Liver (tissue), 9 donors: ENCODE data around the gene GTF3C5. TPM values are rescaled to one million over a fixed set of nuclear protein-coding genes. Genes with fewer than 3 reads are reported as not detected.
A peak's percentile ranks its signal among the peaks of the same experiment; 100 is the strongest.
"Not testable (repeated sequence)": the region's sequence is repeated elsewhere in the genome, so short reads cannot be mapped to it uniquely, and the experiment has no call there.

Source experiments
- DNase-seq: peaks from one replicate; pipeline ENCODE4 v3.0.0-alpha.2; 2017; ENCODE audit warnings: low spot score
- H3K27ac ChIP-seq, 2 donors: one replicate each; pipeline ENCODE4 v1.7.0; 2013; ENCODE audit warnings: inconsistent platforms in 2 of 2, low read length in 2 of 2, control low read depth in 1 of 2, low read depth in 1 of 2, mild to moderate bottlenecking in 1 of 2
- H3K27me3 ChIP-seq, 4 donors: one replicate each; pipeline versions ENCODE4 v1.6.1 to v1.7.0; 2013; ENCODE audit warnings: low read length in 3 of 4, inconsistent platforms in 1 of 4, mild to moderate bottlenecking in 1 of 4, moderate library complexity in 1 of 4; ENCODE audit not compliant: control insufficient read depth in 4 of 4, insufficient read depth in 4 of 4
- H3K36me3 ChIP-seq, 4 donors: one replicate each; pipeline versions ENCODE4 v1.6.1 to v1.7.0; 2013; ENCODE audit warnings: low read length in 3 of 4, mild to moderate bottlenecking in 3 of 4, low read depth in 1 of 4, moderate library complexity in 1 of 4; ENCODE audit not compliant: control insufficient read depth in 4 of 4, insufficient read depth in 3 of 4
- H3K4me1 ChIP-seq, 4 donors: one replicate each; pipeline versions ENCODE4 v1.6.1 to v1.7.0; 2013; ENCODE audit warnings: low read length in 3 of 4, mild to moderate bottlenecking in 3 of 4, moderate library complexity in 1 of 4; ENCODE audit not compliant: control insufficient read depth in 4 of 4, insufficient read depth in 4 of 4
- H3K4me3 ChIP-seq, 3 donors: one replicate each; pipeline versions ENCODE4 v1.6.1 to v1.7.0; 2013; ENCODE audit warnings: low read length in 3 of 3, control low read depth in 1 of 3, low read depth in 1 of 3, mild to moderate bottlenecking in 1 of 3
- H3K9ac ChIP-seq, 2 donors: one replicate each; pipeline ENCODE4 v1.7.0; 2013; ENCODE audit warnings: low read length in 2 of 2, mild to moderate bottlenecking in 2 of 2, moderate library complexity in 2 of 2, control low read depth in 1 of 2, low read depth in 1 of 2
- H3K9me3 ChIP-seq, 4 donors: one replicate each; pipeline versions ENCODE4 v1.6.1 to v1.7.0; 2013; ENCODE audit warnings: low read length in 3 of 4; ENCODE audit not compliant: control insufficient read depth in 4 of 4
- CTCF ChIP-seq: fragments of 150-350 bp; IDR thresholded peaks from 2 replicates; pipeline ENCODE4 v1.5.1; 2017; ENCODE audit warnings: improper control_type of control experiment, low read depth, low read length; ENCODE audit not compliant: missing input control
- FOXA2 ChIP-seq: IDR thresholded peaks from 2 replicates; pipeline ENCODE4 v1.6.1; 2016; ENCODE audit warnings: antibody characterized with exemption
- GABPA ChIP-seq, 2 donors: IDR thresholded peaks in 1 of 2; conservative IDR thresholded peaks in 1 of 2; 2 replicates each; pipeline ENCODE4 v1.6.1; 2016; ENCODE audit warnings: antibody characterized with exemption in 2 of 2, mild to moderate bottlenecking in 1 of 2, moderate library complexity in 1 of 2
- HNF4A ChIP-seq, 2 donors: conservative IDR thresholded peaks; 2 replicates each; pipeline ENCODE4 v1.6.1; 2016; ENCODE audit warnings: antibody characterized with exemption in 2 of 2, mild to moderate bottlenecking in 2 of 2
- HNF4G ChIP-seq: IDR thresholded peaks from 2 replicates; pipeline ENCODE4 v1.6.1; 2016; ENCODE audit warnings: antibody characterized with exemption
- MAX ChIP-seq: IDR thresholded peaks from 2 replicates; pipeline ENCODE4 v1.6.1; 2016; ENCODE audit warnings: antibody characterized with exemption
- NR2F2 ChIP-seq: IDR thresholded peaks from 2 replicates; pipeline ENCODE4 v1.6.1; 2016; ENCODE audit warnings: antibody characterized with exemption
- RAD21 ChIP-seq, 2 donors: IDR thresholded peaks; 2 replicates each; pipeline ENCODE4 v1.6.1; 2016; ENCODE audit warnings: antibody characterized with exemption in 2 of 2, mild to moderate bottlenecking in 2 of 2
- SP1 ChIP-seq: IDR thresholded peaks from 2 replicates; pipeline ENCODE4 v1.6.1; 2018; ENCODE audit warnings: antibody characterized with exemption, mild to moderate bottlenecking
- TAF1 ChIP-seq: conservative IDR thresholded peaks from 2 replicates; pipeline ENCODE4 v1.6.1; 2016; ENCODE audit warnings: antibody characterized with exemption, mild to moderate bottlenecking
- YY1 ChIP-seq: IDR thresholded peaks from 2 replicates; pipeline ENCODE4 v1.6.1; 2016; ENCODE audit warnings: antibody characterized with exemption, mild to moderate bottlenecking
- ZBTB33 ChIP-seq: IDR thresholded peaks from 2 replicates; pipeline ENCODE4 v1.6.1; 2016; ENCODE audit warnings: antibody characterized with exemption
- whole genome bisulfite sequencing: extraction: QIAGEN DNeasy Blood & Tissue Kit; methylation state at CpG from one replicate; pipeline ENCODE4 v1.1.7; 2013; 5-methylcytosine and 5-hydroxymethylcytosine counted together
- polyA plus RNA-seq, 2 donors: library from polyadenylated mRNA; stranded (reverse) in 1 of 2; unstranded in 1 of 2; fragments of 200-250 nt in 1 of 2; fragments of >200 nt in 1 of 2; fragmentation: Nextera tagmentation in 1 of 2; extraction: Ambion mirVana in 1 of 2; gene quantifications; one replicate each; pipeline versions ENCODE4 v1.2.1 to v1.2.3, GENCODE V29; 2013 to 2015
- total RNA-seq, 2 donors: library from RNA; depleted of rRNA; stranded (reverse); fragments of >200 nt; gene quantifications; one replicate each; pipeline ENCODE4 v1.2.3, GENCODE V29; 2014
- donor health status: healthy.
- donor health status: healthy.
- donor health status: healthy.
- donor health status: healthy.
- donor health status: healthy.

GTF3C5 gene
- total and polyA plus RNA-seq, 4 donors: 13.2 to 26.2 (median 18.2) TPM

GRCh38 chr9:133040892-133041479 is 10.2 kb downstream of the GTF3C5 start:
- TF ChIP-seq CTCF (peak; percentile 30), RAD21 (IDR thresholded peaks at IDR 0.05) (peak; percentile 67 to 71)
- not testable (repeated sequence) for DNase-seq, H3K4me3 ChIP-seq, H3K27me3 ChIP-seq, H3K27ac ChIP-seq, H3K9ac ChIP-seq, H3K4me1 ChIP-seq, H3K9me3 ChIP-seq
- H3K36me3 ChIP-seq: peaks cover 1 to 38% (median 18%) of the 10 kb centered on the region in 4 donors
- WGBS: 89% methylated on average over 12 of the region's 12 CpGs

- no peak for TF ChIP-seq MAX
- no peak for TF ChIP-seq TAF1
- TF ChIP-seq HNF4G: no peak
- no peak for TF ChIP-seq HNF4A (conservative IDR thresholded peaks at IDR 0.05)
- TF ChIP-seq GABPA (IDR thresholded peaks at IDR 0.05 in 1 of 2, conservative IDR thresholded peaks at IDR 0.05 in 1 of 2): no peak
- TF ChIP-seq NR2F2: no peak
- TF ChIP-seq RAD21 (IDR thresholded peaks at IDR 0.05): no peak
- TF ChIP-seq YY1: no peak
- no peak for TF ChIP-seq ZBTB33
- no peak for TF ChIP-seq SP1
- Histone ChIP-seq H3K4me1 (no peaks in the 10 kb centered on the region), H3K27ac (no peak overlapping the region), H3K27me3 (no peaks in the 10 kb centered on the region), H3K9ac (no peak overlapping the region), H3K9me3 (no peaks in the 10 kb centered on the region), H3K4me3 (no peak overlapping the region), H3K36me3 (peaks cover 5 to 43% (median 21%) of the 10 kb centered on the region in 4 donors)
- WGBS: 98% methylated on average over 9 of the region's 9 CpGs
- no peak for DNase-seq
These were observed 11.2 kb downstream of the GTF3C5 start for GRCh38 chr9:133041958-133042357.

- H3K27ac ChIP-seq: no peak overlapping the region
- H3K4me3 ChIP-seq: no peak overlapping the region
- no peak for DNase-seq
- no peaks in the 10 kb centered on the region for H3K4me1 ChIP-seq
- H3K9ac ChIP-seq: no peak overlapping the region
- 92% methylated on average over 8 of the region's 8 CpGs for WGBS
- no peaks in the 10 kb centered on the region for H3K27me3 ChIP-seq
- no peaks in the 10 kb centered on the region for H3K9me3 ChIP-seq
- peaks cover 5 to 46% (median 21%) of the 10 kb centered on the region in 4 donors for H3K36me3 ChIP-seq
- TF ChIP-seq HNF4A (conservative IDR thresholded peaks at IDR 0.05) (no peak), HNF4G (no peak), MAX (no peak), RAD21 (IDR thresholded peaks at IDR 0.05) (no peak), NR2F2 (no peak), GABPA (IDR thresholded peaks at IDR 0.05 in 1 of 2, conservative IDR thresholded peaks at IDR 0.05 in 1 of 2) (no peak), CTCF (no peak), TAF1 (no peak), FOXA2 (no peak)
These were observed 11.9 kb downstream of the GTF3C5 start for GRCh38 chr9:133042676-133043075.
